Panc1 (cell line): ENCODE data around the gene JPH4.

ENCODE experiments used
- POLR2AphosphoS5 ChIP-seq: IDR thresholded peaks from 2 replicates; pipeline ENCODE4 v1.6.1; 2012; ENCODE audit warnings: mild to moderate bottlenecking, low read depth, low read length, moderate library complexity
- TCF7L2 ChIP-seq: IDR thresholded peaks from 2 replicates; pipeline ENCODE4 v1.6.1; 2011; ENCODE audit warnings: mild to moderate bottlenecking, low read depth, low read length, inconsistent platforms
- TF ChIP-seq, protein P1 (sequence below): fragments of 450-650 bp; IDR thresholded peaks from 2 replicates; pipeline ENCODE4 v1.5.1; 2017; ENCODE audit warnings: mild to moderate bottlenecking

DNA sequence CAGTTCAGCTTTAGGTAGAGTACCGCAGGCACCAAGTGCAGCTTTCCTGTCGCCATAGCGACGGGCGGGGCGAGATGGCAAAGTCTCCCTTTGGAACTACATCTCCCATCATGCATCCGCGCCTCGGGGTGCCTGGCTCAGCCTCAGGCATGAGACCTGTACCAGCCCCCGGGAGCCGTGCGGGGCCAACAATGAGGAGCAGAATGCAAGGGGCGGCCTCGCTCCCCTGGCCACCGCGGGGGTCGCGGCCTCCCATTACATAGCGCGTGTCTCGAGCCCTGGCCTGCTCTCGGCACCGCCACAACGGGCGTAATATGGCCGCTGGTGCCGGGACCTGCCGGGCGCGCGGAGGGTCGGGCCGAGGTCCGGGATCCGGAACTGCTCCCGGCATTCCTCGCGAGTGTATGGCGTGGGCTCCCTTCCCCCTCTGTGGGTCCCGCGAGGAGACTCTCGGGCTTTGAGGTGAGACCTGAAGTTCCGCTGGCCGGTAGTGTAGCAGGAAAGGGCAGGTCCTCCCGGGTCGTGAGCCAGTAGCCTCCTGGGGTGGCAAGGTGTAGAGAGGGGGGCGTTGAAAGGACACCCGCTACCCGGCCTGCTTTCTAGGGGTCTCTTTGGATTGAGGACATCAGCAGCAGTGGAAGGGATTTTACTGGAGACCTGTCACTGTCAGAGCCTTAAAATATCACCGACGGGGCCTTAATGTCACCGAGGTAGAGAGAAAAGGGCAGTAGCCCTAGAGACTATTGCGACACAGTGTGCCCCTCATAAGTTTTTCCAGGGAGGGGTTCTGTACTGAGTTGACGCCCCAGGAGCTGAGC is 22.5 kb downstream of the JPH4 start, which contains the start of gene THTPA:
- TF ChIP-seq, protein P1, sequence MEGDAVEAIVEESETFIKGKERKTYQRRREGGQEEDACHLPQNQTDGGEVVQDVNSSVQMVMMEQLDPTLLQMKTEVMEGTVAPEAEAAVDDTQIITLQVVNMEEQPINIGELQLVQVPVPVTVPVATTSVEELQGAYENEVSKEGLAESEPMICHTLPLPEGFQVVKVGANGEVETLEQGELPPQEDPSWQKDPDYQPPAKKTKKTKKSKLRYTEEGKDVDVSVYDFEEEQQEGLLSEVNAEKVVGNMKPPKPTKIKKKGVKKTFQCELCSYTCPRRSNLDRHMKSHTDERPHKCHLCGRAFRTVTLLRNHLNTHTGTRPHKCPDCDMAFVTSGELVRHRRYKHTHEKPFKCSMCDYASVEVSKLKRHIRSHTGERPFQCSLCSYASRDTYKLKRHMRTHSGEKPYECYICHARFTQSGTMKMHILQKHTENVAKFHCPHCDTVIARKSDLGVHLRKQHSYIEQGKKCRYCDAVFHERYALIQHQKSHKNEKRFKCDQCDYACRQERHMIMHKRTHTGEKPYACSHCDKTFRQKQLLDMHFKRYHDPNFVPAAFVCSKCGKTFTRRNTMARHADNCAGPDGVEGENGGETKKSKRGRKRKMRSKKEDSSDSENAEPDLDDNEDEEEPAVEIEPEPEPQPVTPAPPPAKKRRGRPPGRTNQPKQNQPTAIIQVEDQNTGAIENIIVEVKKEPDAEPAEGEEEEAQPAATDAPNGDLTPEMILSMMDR: no peak
- TF ChIP-seq TCF7L2: no peak
- peak; percentile 56; the same call in 1 of the 2 replicates for TF ChIP-seq POLR2AphosphoS5
